HG03060 (cell line): ENCODE results near the gene LRP6.
"Not testable (repeated sequence)": the region's sequence is repeated elsewhere in the genome, so short reads cannot be mapped to it uniquely, and the experiment has no call there.

ENCODE experiments used
- ATAC-seq: cut with Tn5 transposase; IDR thresholded peaks from one replicate; pipeline ENCODE4 v1.9.1; 2021; ENCODE audit warnings: low read depth, moderate number of reproducible peaks; ENCODE audit not compliant: unreplicated experiment

Gene LRP6

DNA sequence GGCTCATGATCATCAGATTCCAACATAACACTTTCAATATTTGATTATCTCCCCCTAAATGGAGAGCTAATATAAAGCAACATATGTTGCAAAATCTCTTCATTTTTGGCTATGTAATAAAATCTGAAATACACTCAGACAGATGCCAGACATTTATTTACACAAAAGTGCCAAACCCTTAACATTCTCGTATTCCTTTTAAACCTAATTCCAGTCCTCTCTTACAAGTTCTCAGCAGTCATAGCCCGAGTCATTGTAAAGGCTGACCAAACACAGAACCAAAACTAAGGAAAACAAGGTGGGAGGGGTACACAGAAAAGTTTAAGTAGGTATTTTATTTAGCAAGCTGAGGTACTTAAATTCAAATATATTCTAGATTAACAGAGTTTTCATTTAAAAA lies 81.4 kb downstream of the LRP6 start:
- ATAC-seq = no peak

- no peak for ATAC-seq
These were observed 84.0 kb downstream of the LRP6 start for GRCh38 chr12:12182703-12183365.

DNA sequence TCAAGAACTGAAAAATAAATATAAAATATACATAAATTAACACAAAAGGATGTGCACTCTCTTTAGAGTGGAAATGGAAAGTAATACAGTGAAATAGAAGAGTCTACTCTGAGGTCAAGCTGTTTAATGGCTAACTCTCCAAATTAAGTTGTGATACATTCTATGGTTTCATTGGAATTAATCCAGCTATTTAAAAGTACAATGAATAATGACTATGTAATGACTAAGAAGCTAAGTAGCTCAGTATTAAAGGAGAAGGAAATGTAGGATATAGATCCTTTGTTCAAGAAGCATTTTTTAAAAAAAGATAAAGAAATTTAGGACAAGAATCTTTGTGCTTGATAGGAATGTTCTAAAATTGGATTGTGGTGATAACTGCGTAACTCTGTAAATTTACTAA lies 85.3 kb downstream of the LRP6 start:
- ATAC-seq = no peak

- ATAC-seq = no peak
These were observed 86.3 kb downstream of the LRP6 start for GRCh38 chr12:12180575-12180974.

GRCh38 chr12:12180136-12180535 lies 86.7 kb downstream of the LRP6 start:
- ATAC-seq = no peak

DNA sequence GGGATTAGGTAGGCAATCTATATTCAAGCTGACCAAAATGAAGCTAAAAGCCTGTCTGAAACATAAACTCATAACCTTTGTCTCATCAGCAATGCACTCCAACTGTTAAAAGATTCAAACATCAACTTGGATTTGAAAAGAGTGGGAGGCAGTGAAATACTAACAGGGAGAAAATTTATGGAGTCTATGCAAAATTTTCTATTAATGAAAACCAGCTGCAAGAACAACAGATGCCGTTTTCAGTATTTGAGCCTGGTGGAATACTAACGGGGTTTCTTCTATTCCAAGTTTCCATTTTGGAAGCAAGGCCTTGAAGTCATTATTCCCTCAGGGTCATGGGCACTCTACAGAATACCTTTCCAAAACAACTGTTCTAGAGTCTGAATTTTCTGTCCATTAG lies 88.3 kb downstream of the LRP6 start:
- ATAC-seq = no peak

- no peak for ATAC-seq
These were observed 90.4 kb downstream of the LRP6 start for GRCh38 chr12:12176402-12176801.

- ATAC-seq = peak; percentile 82
These were observed 94.8 kb downstream of the LRP6 start for GRCh38 chr12:12171991-12172511.

DNA sequence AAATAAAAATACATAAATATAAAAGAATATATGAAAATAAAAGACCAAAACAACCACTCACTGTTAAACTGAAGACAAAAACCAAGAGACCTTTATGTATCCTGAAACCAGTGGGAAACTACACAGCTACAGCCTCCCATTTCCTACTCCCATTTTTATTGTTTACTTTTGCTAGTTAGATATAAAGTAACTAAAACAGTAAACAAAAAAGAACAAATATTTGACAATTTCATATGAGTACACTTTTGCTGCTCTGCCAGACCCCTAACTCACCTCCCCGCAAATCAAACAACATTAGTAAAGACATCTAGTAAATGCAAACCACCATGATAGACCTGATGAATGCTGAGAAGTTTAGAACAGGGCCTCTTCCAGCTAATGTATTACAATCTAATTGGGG lies 99.0 kb downstream of the LRP6 start:
- no peak for ATAC-seq

- ATAC-seq = no peak
These were observed 100.1 kb downstream of the LRP6 start for GRCh38 chr12:12166751-12167150.

GRCh38 chr12:12159988-12160387 lies 106.9 kb downstream of the LRP6 start:
- no peak for ATAC-seq

DNA sequence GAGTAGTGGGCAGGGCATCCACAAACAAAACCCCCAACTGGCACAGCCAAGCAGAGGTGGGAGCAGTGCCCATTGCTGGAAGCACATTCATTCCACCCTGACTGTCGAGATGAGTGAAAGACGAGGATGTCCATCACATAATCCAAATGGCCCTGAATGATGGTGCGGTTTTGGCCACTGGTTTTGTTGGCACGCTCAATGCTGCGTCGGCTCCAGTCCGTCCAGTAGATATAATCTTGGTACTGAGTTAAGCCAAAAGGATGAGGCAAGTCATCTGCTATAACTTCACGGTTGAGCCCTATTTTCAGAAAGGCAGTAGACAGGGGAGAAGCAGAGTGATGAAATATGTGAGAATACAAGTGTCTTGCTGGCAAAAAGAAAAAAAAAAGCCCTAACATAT lies 108.0 kb downstream of the LRP6 start:
- ATAC-seq = no peak

- no peak for ATAC-seq
These were observed 109.4 kb downstream of the LRP6 start for GRCh38 chr12:12157424-12157823.

- ATAC-seq = no peak
These were observed 110.0 kb downstream of the LRP6 start for GRCh38 chr12:12156828-12157227.

DNA sequence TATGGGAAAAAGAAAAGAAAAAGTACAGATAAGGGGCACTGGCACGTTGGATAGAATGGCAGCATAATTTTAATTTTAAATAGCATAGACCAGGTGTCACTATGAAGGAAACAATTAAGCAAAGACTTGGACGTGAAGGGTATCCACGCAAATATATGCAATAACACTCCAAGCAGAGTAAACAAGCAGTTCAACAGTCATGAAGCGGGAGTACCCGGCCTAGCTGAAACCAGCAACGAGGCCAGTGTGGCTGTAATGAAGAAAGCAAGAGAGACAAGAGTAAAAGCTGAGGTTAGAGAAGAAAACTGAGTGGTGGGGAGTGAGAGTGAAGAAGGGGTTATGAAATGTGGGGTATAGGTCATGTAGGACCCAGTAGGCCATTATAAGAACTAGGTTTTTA lies 110.7 kb downstream of the LRP6 start:
- no peak for ATAC-seq

DNA sequence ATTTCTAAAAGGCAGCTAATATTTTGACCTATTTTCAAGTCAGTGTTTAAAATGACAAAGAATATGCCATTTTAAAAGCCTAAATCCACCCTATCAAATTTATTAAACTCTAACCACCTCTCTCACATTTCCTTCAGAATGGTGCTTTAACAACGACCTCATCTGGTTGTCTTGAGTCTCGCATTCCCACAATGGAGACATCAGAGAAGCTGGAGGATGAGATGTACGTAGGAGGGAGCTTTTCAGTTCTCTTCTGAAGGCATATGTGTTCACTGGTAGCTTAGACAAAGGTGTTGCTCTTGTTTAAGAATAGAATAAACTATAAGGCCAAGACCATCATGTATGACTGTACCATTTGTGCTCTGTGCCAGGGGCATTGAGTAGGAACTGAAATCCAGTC lies 113.2 kb downstream of the LRP6 start:
- ATAC-seq = no peak

DNA sequence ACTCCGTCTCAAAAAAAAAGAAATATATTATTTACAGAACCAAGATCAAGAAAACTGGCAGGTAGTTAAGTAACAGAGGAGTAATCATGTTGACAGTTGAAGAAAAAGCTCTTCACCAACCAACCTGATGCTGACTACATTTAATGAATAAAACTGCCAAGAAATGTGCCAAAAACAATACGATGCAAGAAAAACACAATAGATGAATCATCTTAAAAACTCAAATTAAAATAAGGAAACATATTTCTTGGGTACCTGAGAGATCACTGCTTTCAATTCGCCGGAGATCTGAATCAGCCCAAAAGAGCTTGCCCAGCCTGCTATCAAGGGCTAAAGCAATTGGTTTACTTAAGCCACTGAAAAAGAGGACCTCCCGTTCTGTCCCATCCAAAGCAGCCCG lies 119.7 kb downstream of the LRP6 start:
- no peak for ATAC-seq

GRCh38 chr12:12144531-12144930 lies 122.3 kb downstream of the LRP6 start:
- not testable (repeated sequence) for ATAC-seq

DNA sequence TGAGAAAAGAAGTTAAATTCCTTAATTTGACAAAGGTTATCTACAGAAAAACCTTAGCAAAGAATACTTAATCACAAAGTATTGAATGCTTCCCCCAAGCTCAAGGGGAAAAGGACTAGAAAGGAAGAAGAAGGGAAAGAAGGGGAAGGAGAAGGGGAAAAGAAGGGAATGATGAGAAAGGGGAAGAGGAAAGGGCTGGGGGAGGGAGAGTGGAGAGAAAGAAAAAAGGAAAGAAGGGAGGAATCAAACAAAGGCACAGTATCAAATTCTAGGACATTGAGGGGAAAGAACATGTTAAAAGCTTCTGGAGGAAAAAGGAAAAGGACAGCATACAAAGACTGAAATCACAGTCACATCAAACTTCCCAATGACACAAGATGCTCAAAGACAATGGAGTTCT lies 125.8 kb downstream of the LRP6 start:
- ATAC-seq = no peak

DNA sequence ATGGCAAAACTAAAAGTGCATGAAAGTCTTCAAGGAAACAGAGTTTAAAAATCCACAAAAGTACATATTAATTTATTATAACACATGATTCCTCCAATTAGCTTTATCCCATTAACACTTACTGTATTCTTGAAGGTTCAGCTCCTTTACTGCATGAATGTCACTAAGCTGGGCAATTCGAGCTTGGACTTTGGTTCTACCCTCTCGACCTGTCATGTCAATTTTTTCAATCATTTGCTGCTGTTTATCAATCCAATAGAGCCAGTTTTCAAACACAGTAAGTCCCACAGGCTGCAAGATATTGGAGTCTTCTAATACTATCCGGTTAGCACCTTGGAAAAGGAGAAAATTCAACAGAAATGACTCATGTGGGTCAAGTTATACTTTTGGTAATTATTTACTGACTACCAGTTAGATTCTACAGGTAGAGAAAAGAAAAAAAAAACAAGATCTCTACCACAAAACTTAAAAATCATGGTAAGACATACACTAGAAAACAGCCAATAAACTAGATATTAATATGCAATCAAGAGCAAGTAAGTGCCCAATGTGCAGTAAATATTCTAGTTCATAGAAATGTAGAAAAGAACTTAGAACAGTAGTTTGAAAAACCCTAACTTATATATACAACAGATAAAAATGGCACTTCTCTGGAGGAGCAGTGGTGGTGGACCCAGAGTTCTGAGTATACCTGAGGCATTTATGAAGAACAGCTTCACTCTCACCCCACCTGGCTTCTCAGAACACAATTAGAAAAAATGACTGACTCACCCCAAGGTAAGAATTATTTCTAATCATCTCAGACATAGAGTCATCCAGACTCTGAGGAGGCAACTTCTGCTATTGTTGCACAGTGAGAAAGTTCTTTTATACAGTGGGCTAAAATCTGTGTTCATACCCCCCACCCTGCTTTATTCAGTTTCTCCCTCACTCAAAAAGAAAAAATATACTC lies 128.4 kb downstream of the LRP6 start:
- no peak for ATAC-seq

- no peak for ATAC-seq
These were observed 133.1 kb downstream of the LRP6 start for GRCh38 chr12:12133785-12134184.

DNA sequence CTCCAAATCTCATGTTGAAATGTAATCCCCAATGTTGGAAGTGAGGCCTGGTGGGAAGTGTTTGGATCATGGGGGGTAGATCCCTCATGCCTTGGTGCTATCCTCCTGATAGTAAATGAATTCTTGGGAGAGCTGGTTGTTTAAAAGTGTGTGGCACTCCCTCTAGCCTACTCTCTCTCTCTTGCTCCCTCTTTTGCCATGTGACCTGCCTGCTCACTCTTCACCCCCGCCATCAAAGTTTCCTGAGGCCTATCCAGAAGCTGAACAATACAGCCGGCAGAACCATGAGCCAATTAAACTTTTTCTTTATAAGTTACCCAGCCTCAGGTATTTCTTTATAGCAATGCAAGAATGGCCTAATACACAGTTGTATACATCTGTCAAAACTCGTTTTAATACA lies 133.6 kb downstream of the LRP6 start:
- ATAC-seq = no peak
